Uterus (tissue), 4 donors: Measurements from ENCODE around the gene CFAP77. TPM values are rescaled to one million over a fixed set of nuclear protein-coding genes. Genes with fewer than 3 reads are reported as not detected.

Source experiments
- DNase-seq, 2 donors: peaks; one replicate each; pipeline ENCODE4 v3.0.0-alpha.2; 2019 to 2020
- H3K27ac ChIP-seq, 2 donors: fragments of 200-600 bp; sonication (generic); 1 replicate in 1 of 2; 2 replicates in 1 of 2; pipeline ENCODE4 v1.5.1; 2016 to 2018
- H3K27me3 ChIP-seq, 2 donors: fragments of 200-600 bp; sonication (generic); one replicate each; pipeline ENCODE4 v1.5.1; 2018 to 2019; ENCODE audit warnings: control low read depth in 1 of 2
- H3K36me3 ChIP-seq, 2 donors: fragments of 200-600 bp; sonication (generic); one replicate each; pipeline ENCODE4 v1.5.1; 2019; ENCODE audit warnings: control low read depth in 1 of 2
- H3K4me1 ChIP-seq, 2 donors: fragments of 200-600 bp; sonication (generic); one replicate each; pipeline ENCODE4 v1.5.1; 2018 to 2019; ENCODE audit warnings: control low read depth in 1 of 2
- H3K4me3 ChIP-seq, 2 donors: fragments of 200-600 bp; sonication (generic); 1 replicate in 1 of 2; 2 replicates in 1 of 2; pipeline ENCODE4 v1.5.1; 2018 to 2019; ENCODE audit warnings: mild to moderate bottlenecking in 1 of 2
- H3K9me3 ChIP-seq, 2 donors: fragments of 200-600 bp; sonication (generic); one replicate each; pipeline ENCODE4 v1.5.1; 2019; ENCODE audit warnings: control low read depth in 1 of 2
- POLR2A ChIP-seq, 2 donors: fragments of 450-650 bp; IDR thresholded peaks; one replicate each; pipeline ENCODE4 v1.6.1; 2016; ENCODE audit warnings: antibody characterized with exemption in 2 of 2, mild to moderate bottlenecking in 1 of 2, moderate library complexity in 1 of 2
- intact Hi-C: fragments of 100-400 bp; cut with DNase I; formaldehyde crosslinking; loops from one replicate; pipeline ENCODE4 v1.15.1; 2023; ENCODE audit warnings: low total_unique reads
- total RNA-seq, 4 donors: library from RNA; depleted of rRNA in 3 of 4; stranded (reverse); fragments of >200 nt in 3 of 4; gene quantifications; one replicate each; pipeline versions ENCODE4 v1.1.0 to v1.2.4, GENCODE V29; 2014 to 2023
- TF ChIP-seq, protein P1 (sequence below), 4 experiments: fragments of 200-600 bp in 2 of 4; fragments of 450-650 bp in 2 of 4; sonication (generic) in 2 of 4; IDR thresholded peaks; one replicate each; pipeline ENCODE4 v1.5.1; 2016 to 2019; ENCODE audit warnings: antibody characterized with exemption in 4 of 4, mild to moderate bottlenecking in 2 of 4, moderate library complexity in 1 of 4
- donor health status: DM: yes; HTN: yes; CAD: no.

CFAP77 gene
- total RNA-seq, 4 donors from 2014 or later: 1.4 TPM; not detected in 3

DNA sequence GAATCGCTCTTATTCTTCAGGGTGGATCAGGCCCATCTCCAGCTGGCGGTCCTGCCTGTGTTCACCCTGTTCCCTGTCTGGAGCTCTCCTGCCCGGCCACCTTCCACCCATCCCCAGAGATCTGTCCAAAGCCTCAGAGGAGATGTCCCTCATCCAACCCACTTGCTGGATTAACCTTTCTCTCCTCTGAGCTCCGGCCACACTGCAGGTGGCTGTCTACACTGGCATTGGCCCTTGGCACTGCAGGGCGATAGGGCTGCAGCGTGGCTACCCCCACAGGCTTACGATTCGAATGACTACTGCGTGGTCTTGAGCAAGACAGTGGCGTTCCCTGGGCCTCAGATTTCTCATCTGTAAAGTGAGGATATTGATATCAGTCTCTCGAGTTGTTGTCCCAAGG is 108.6 kb downstream of the CFAP77 start:
- no peak overlapping the region for H3K4me3 ChIP-seq
- DNase-seq: no peak
- H3K27me3 ChIP-seq: no peaks in the 10 kb centered on the region

GRCh38 chr9:132519033-132519432 is 109.0 kb downstream of the CFAP77 start:
- DNase-seq: no peak
- Histone ChIP-seq H3K36me3 (no peaks in the 10 kb centered on the region), H3K27ac (no peak overlapping the region), H3K4me1 (no peaks in the 10 kb centered on the region), H3K27me3 (no peaks in the 10 kb centered on the region), H3K4me3 (no peak overlapping the region), H3K9me3 (no peaks in the 10 kb centered on the region)
- no peak for TF ChIP-seq POLR2A (IDR thresholded peaks at IDR 0.05)
- TF ChIP-seq, protein P1, sequence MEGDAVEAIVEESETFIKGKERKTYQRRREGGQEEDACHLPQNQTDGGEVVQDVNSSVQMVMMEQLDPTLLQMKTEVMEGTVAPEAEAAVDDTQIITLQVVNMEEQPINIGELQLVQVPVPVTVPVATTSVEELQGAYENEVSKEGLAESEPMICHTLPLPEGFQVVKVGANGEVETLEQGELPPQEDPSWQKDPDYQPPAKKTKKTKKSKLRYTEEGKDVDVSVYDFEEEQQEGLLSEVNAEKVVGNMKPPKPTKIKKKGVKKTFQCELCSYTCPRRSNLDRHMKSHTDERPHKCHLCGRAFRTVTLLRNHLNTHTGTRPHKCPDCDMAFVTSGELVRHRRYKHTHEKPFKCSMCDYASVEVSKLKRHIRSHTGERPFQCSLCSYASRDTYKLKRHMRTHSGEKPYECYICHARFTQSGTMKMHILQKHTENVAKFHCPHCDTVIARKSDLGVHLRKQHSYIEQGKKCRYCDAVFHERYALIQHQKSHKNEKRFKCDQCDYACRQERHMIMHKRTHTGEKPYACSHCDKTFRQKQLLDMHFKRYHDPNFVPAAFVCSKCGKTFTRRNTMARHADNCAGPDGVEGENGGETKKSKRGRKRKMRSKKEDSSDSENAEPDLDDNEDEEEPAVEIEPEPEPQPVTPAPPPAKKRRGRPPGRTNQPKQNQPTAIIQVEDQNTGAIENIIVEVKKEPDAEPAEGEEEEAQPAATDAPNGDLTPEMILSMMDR (IDR thresholded peaks at IDR 0.05): no peak
- intact Hi-C loops: no loop called here

More for the DNA sequence above, 108.6 kb downstream of the CFAP77 start:
- Histone ChIP-seq H3K9me3 (no peaks in the 10 kb centered on the region), H3K36me3 (no peaks in the 10 kb centered on the region), H3K27ac (no peak overlapping the region), H3K4me1 (no peaks in the 10 kb centered on the region)
- intact Hi-C loops: no loop called here
- TF ChIP-seq POLR2A (IDR thresholded peaks at IDR 0.05): no peak
- TF ChIP-seq, protein P1 (IDR thresholded peaks at IDR 0.05): no peak

DNA sequence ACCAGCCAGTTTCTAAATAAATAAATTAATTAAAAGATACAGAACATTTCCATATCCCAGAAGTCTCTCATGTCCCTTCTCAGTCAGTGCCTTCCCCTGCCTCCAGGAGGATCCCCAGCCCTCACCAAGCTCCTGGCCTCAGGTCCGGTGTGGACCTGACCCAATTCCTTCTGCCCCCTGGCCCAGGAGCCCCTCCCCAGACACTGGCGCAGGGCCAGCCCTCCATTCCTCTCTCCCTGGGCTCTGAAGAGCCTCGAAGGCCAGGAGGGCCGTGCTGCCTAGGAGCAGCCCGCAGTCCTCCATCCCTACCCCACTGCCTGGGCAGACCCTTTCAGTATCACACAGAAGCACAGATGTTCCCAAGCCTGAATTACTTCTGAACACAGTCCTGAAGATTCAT is 110.6 kb downstream of the CFAP77 start:
- no peak for TF ChIP-seq POLR2A (IDR thresholded peaks at IDR 0.05)
- TF ChIP-seq, protein P1 (IDR thresholded peaks at IDR 0.05): no peak
- H3K36me3 ChIP-seq: no peaks in the 10 kb centered on the region
- intact Hi-C loops: no loop called here
- H3K4me3 ChIP-seq: no peak overlapping the region
- no peaks in the 10 kb centered on the region for H3K27me3 ChIP-seq
- no peak overlapping the region for H3K27ac ChIP-seq
- H3K9me3 ChIP-seq: no peaks in the 10 kb centered on the region
- DNase-seq: no peak
- no peaks in the 10 kb centered on the region for H3K4me1 ChIP-seq

DNA sequence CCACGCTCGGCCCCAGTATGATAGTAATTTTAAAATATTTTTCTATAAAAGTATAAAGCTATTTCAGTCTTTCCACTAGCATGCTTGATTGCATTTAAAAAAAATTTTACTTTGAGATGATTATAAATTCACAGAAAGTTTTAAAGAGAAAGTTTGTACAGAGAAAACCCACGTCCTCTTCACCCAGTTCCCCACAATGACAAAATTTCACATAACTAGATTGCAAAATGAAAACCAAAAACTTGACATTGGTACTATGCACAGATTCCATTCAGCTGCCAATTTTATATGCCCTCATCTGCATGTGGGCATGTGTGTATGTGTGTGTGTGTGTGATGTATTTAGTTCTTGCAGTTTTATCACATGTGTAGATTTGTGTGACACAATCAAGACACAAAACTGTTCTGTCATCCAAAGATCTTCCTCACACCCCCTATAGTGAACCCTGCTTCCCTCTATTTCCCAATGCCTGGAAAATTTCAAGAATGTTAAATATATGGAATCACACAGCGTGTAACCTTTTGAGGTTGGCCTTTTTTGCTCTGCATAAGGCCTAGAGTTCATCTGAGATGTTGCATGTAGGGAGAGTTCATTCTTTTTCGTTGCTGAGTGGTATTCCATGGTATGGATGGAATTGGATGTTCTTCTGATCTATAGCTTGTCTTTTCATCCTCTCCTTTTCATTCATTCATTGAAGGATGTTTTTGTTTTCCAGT is 115.5 kb downstream of the CFAP77 start:
- intact Hi-C loops: loop anchor here (5.0 kb wide), 1 partner anchor 47 kb away; no protein-coding TSS in a partner anchor
- Histone ChIP-seq H3K27me3 (no peaks in the 10 kb centered on the region), H3K9me3 (no peaks in the 10 kb centered on the region), H3K36me3 (no peaks in the 10 kb centered on the region), H3K27ac (no peak overlapping the region), H3K4me1 (no peaks in the 10 kb centered on the region), H3K4me3 (no peak overlapping the region)
- DNase-seq: no peak
- TF ChIP-seq, protein P1 (IDR thresholded peaks at IDR 0.05): no peak
- TF ChIP-seq POLR2A (IDR thresholded peaks at IDR 0.05): no peak

DNA sequence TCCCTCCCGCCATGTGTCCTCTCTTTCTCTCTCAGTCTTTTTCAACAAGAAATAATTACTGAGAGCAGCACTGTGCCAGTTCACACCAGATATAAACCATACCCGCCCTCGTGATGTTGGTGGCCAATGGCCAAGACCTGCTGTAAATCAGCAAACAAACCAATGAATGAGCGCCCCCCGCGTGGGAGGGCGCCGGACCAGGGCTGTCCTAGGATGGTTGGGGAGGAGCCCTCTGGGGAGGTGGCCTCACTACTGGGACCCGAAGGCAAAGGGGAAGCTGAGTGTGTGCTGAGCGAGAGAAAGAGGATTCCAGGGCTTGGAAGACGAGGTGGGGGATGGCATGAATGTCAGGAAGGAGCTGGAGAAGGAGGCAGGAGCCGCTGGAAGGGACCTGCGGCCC is 121.2 kb downstream of the CFAP77 start:
- Histone ChIP-seq H3K27ac (no peak overlapping the region), H3K4me1 (no peaks in the 10 kb centered on the region), H3K27me3 (no peaks in the 10 kb centered on the region)

More for the DNA sequence above, 121.2 kb downstream of the CFAP77 start:
- DNase-seq: no peak
- TF ChIP-seq, protein P1 (IDR thresholded peaks at IDR 0.05): no peak
- TF ChIP-seq POLR2A (IDR thresholded peaks at IDR 0.05): no peak
- intact Hi-C loops: no loop called here
- H3K36me3 ChIP-seq: no peaks in the 10 kb centered on the region
- no peaks in the 10 kb centered on the region for H3K9me3 ChIP-seq
- no peak overlapping the region for H3K4me3 ChIP-seq
